ENCODE data around the gene G6PC3. TPM values are rescaled to one million over a fixed set of nuclear protein-coding genes. Genes with fewer than 3 reads are reported as not detected.

Gene G6PC3
- total RNA-seq, 1 experiment from 2014 or later: 99.6 TPM

- H3K27me3 Mint-ChIP-seq (ENCODE audit: unreplicated experiment): no peaks in the 10 kb centered on the region
- CTCF ChIA-PET: interaction anchor here (0.7 kb wide), 1 partner anchor 25 kb away, joined by 3 read pairs; no protein-coding TSS in a partner anchor
- H3K4me3 Mint-ChIP-seq (ENCODE audit: low read depth, unreplicated experiment): no peak overlapping the region
- H3K4me1 Mint-ChIP-seq (ENCODE audit: low read depth, unreplicated experiment): peaks cover 11% of the 10 kb centered on the region
- intact Hi-C loops (cut with micrococcal nuclease; ENCODE audit: unreplicated experiment): no loop called here
- no peaks in the 10 kb centered on the region for H3K9me3 Mint-ChIP-seq (ENCODE audit: low read depth, unreplicated experiment)
- BruUV-seq (replicated peaks): no TSS peak
- no peak overlapping the region for H3K27ac Mint-ChIP-seq (ENCODE audit: unreplicated experiment)
- no peak for DNase-seq
- peaks cover 84% of the 10 kb centered on the region for H3K36me3 Mint-ChIP-seq (ENCODE audit: insufficient read depth, unreplicated experiment)
- TF ChIP-seq CTCF (IDR thresholded peaks at IDR 0.05; ENCODE audit: unreplicated experiment): no peak
These were observed 17.2 kb upstream of the G6PC3 start for GRCh38 chr17:44053125-44053872.

GRCh38 chr17:44059101-44059892 lies 11.2 kb upstream of the G6PC3 start:
- Mint-ChIP-seq H3K4me3 (ENCODE audit: low read depth, unreplicated experiment) (no peak overlapping the region), H3K9me3 (ENCODE audit: low read depth, unreplicated experiment) (no peaks in the 10 kb centered on the region), H3K4me1 (ENCODE audit: low read depth, unreplicated experiment) (peaks cover 18% of the 10 kb centered on the region), H3K27ac (ENCODE audit: unreplicated experiment) (no peak overlapping the region), H3K36me3 (ENCODE audit: insufficient read depth, unreplicated experiment) (peaks cover 85% of the 10 kb centered on the region), H3K27me3 (ENCODE audit: unreplicated experiment) (no peaks in the 10 kb centered on the region)
- CTCF ChIA-PET: interaction anchor here (0.6 kb wide), 1 partner anchor 70 kb away, joined by 3 read pairs; no protein-coding TSS in a partner anchor
- TF ChIP-seq CTCF (IDR thresholded peaks at IDR 0.05; ENCODE audit: unreplicated experiment): no peak
- intact Hi-C loops (cut with micrococcal nuclease; ENCODE audit: unreplicated experiment): no loop called here
- DNase-seq: no peak
- BruUV-seq (replicated peaks): no TSS peak

GRCh38 chr17:44061446-44061845 lies 9.1 kb upstream of the G6PC3 start:
- Mint-ChIP-seq H3K27me3 (ENCODE audit: unreplicated experiment) (no peaks in the 10 kb centered on the region), H3K27ac (ENCODE audit: unreplicated experiment) (no peak overlapping the region), H3K36me3 (ENCODE audit: insufficient read depth, unreplicated experiment) (peaks cover 88% of the 10 kb centered on the region), H3K9me3 (ENCODE audit: low read depth, unreplicated experiment) (no peaks in the 10 kb centered on the region), H3K4me3 (ENCODE audit: low read depth, unreplicated experiment) (no peak overlapping the region), H3K4me1 (ENCODE audit: low read depth, unreplicated experiment) (peaks cover 25% of the 10 kb centered on the region)
- intact Hi-C loops (cut with micrococcal nuclease; ENCODE audit: unreplicated experiment): no loop called here
- no TSS peak for BruUV-seq (replicated peaks)
- CTCF ChIA-PET: interaction anchor here (0.7 to 1.1 kb wide), 3 partner anchors 20 to 276 kb away, joined by 3 to 6 read pairs (median 5); no protein-coding TSS in a partner anchor
- TF ChIP-seq CTCF (IDR thresholded peaks at IDR 0.05; ENCODE audit: unreplicated experiment): no peak
- DNase-seq: no peak

- TF ChIP-seq CTCF (IDR thresholded peaks at IDR 0.05; ENCODE audit: unreplicated experiment): no peak
- intact Hi-C loops (cut with micrococcal nuclease; ENCODE audit: unreplicated experiment): no loop called here
- H3K36me3 Mint-ChIP-seq (ENCODE audit: insufficient read depth, unreplicated experiment): peaks cover 89% of the 10 kb centered on the region
- peaks cover 32% of the 10 kb centered on the region for H3K4me1 Mint-ChIP-seq (ENCODE audit: low read depth, unreplicated experiment)
- DNase-seq: no peak
- no TSS peak for BruUV-seq (replicated peaks)
- H3K27ac Mint-ChIP-seq (ENCODE audit: unreplicated experiment): no peak overlapping the region
- H3K9me3 Mint-ChIP-seq (ENCODE audit: low read depth, unreplicated experiment): no peaks in the 10 kb centered on the region
- CTCF ChIA-PET: no interaction called here
- no peak overlapping the region for H3K4me3 Mint-ChIP-seq (ENCODE audit: low read depth, unreplicated experiment)
- H3K27me3 Mint-ChIP-seq (ENCODE audit: unreplicated experiment): no peaks in the 10 kb centered on the region
These were observed 7.7 kb upstream of the G6PC3 start for GRCh38 chr17:44062871-44063270.

All from Calu3 (cell line).